22Rv1 (cell line): ENCODE results near the gene PNRC1.

ENCODE experiments used
- ZFX ChIP-seq: fragments of 450-650 bp; IDR thresholded peaks from 2 replicates; pipeline ENCODE4 v1.6.1; 2017; ENCODE audit warnings: antibody characterized with exemption, borderline replicate concordance
- TF ChIP-seq, protein P1 (sequence below): fragments of 450-650 bp; IDR thresholded peaks from 2 replicates; pipeline ENCODE4 v1.5.1; 2017; ENCODE audit warnings: mild to moderate bottlenecking

DNA sequence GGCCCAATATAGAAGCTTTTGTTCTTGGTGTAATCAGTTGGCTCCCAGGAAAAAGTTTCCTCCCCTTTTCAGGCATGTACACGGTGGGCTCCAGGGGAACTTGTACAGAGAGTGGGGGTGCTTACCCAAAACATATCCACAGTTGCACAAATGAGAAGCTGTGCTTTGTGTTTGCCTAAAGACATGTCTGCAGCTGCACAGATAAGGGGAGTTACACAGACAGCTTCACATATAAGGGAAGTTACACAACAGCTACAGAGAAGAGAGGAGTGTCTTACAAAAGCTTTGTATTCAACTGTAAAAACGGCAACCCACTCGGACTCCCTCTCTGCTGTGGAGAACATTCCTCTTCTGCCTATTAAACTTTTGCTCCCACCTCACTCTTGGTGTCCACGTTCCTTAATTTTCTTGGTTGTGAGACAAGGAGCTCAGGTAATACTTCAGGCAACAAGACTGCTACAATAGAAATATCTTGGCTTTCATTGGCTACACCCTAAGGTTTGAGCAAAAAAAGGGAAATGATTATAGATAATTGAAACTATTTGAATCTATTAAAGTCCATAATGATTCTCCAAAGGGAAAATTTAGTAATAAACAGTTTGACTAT is 7.4 kb upstream of the PNRC1 start:
- TF ChIP-seq, protein P1, sequence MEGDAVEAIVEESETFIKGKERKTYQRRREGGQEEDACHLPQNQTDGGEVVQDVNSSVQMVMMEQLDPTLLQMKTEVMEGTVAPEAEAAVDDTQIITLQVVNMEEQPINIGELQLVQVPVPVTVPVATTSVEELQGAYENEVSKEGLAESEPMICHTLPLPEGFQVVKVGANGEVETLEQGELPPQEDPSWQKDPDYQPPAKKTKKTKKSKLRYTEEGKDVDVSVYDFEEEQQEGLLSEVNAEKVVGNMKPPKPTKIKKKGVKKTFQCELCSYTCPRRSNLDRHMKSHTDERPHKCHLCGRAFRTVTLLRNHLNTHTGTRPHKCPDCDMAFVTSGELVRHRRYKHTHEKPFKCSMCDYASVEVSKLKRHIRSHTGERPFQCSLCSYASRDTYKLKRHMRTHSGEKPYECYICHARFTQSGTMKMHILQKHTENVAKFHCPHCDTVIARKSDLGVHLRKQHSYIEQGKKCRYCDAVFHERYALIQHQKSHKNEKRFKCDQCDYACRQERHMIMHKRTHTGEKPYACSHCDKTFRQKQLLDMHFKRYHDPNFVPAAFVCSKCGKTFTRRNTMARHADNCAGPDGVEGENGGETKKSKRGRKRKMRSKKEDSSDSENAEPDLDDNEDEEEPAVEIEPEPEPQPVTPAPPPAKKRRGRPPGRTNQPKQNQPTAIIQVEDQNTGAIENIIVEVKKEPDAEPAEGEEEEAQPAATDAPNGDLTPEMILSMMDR, result no peak
- no peak for TF ChIP-seq ZFX
